RWPE2 (cell line): ENCODE results near the gene SCGB1D1.

Source experiments
- ATAC-seq: fragments of 200-7000 bp; cut with Tn5 transposase; 3 replicates; pipeline ENCODE4 v1.9.1; 2021; ENCODE audit warnings: low read depth
- DNase-seq: peaks from one replicate; pipeline ENCODE4 v3.0.0-alpha.2; 2020; ENCODE audit warnings: low spot score
- H3K27ac ChIP-seq: fragments of 450-650 bp; 2 replicates; pipeline ENCODE4 v1.5.1; 2017; ENCODE audit warnings: mild to moderate bottlenecking; ENCODE audit not compliant: poor library complexity, severe bottlenecking
- H3K27me3 ChIP-seq: fragments of 250-450 bp; sonication (Bioruptor Pico); 2 replicates; pipeline ENCODE4 v1.5.1; 2021; ENCODE audit warnings: mild to moderate bottlenecking, moderate library complexity; ENCODE audit not compliant: insufficient read depth, poor library complexity, severe bottlenecking
- H3K36me3 ChIP-seq: fragments of 250-450 bp; sonication (Bioruptor Pico); 2 replicates; pipeline ENCODE4 v1.5.1; 2020; ENCODE audit warnings: low read depth, mild to moderate bottlenecking, moderate library complexity
- H3K4me1 ChIP-seq: fragments of 250-450 bp; sonication (Bioruptor Pico); 2 replicates; pipeline ENCODE4 v1.5.1; 2021; ENCODE audit warnings: mild to moderate bottlenecking, moderate library complexity; ENCODE audit not compliant: insufficient read depth, poor library complexity, severe bottlenecking
- H3K4me3 ChIP-seq: fragments of 250-450 bp; sonication (Bioruptor Pico); 2 replicates; pipeline ENCODE4 v1.5.1; 2021; ENCODE audit warnings: mild to moderate bottlenecking, moderate library complexity; ENCODE audit not compliant: severe bottlenecking
- H3K9me3 ChIP-seq: fragments of 250-450 bp; sonication (Bioruptor Pico); 2 replicates; pipeline ENCODE4 v1.5.1; 2021; ENCODE audit warnings: mild to moderate bottlenecking, moderate library complexity; ENCODE audit not compliant: severe bottlenecking
- CTCF ChIP-seq: fragments of 450-650 bp; IDR thresholded peaks from one replicate; pipeline ENCODE4 v1.5.1; 2017; ENCODE audit warnings: mild to moderate bottlenecking, moderate library complexity; ENCODE audit not compliant: poor library complexity, severe bottlenecking

SCGB1D1 gene, protein sequence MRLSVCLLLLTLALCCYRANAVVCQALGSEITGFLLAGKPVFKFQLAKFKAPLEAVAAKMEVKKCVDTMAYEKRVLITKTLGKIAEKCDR

DNA sequence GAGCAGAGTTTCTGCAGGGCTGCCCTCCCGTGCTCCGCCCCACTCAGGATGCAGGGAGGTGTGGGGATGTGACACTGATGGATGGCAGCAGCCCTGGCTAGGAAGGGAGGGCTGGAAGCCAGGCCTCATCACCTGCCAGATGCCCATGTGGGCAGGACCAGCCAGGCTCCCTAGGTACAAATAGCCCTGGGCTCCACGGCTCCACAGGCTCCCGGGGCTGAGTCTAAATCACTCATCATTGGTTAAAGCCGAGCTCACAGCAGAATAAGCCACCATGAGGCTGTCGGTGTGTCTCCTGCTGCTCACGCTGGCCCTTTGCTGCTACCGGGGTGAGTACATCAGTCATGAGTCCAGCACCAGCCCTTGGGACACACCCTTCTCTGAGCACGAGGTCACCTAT lies at the start of gene SCGB1D1:
TSS of gene SCGB1D1 (plus strand) at position 206 of the 400 bp plus-strand sequence. CDS start at position 275, 69 bp downstream.
- ATAC-seq (no peak), DNase-seq (no peak)
- no peak for TF ChIP-seq CTCF
- Histone ChIP-seq H3K27ac (no peak within 1 kb of the TSS), H3K9me3 (no peaks in the 10 kb centered on the region), H3K4me1 (no peaks in the 10 kb centered on the region), H3K27me3 (peaks cover 9% of the 10 kb centered on the region), H3K4me3 (no peak within 1 kb of the TSS), H3K36me3 (no peaks in the 10 kb centered on the region)

GRCh38 chr11:62140304-62141110 lies 49.5 kb upstream of the SCGB1D1 start:
- DNase-seq, result no peak
- Histone ChIP-seq H3K27me3 (no peaks in the 10 kb centered on the region), H3K36me3 (peaks cover 97% of the 10 kb centered on the region), H3K4me1 (no peaks in the 10 kb centered on the region), H3K9me3 (no peaks in the 10 kb centered on the region), H3K27ac (no peak overlapping the region), H3K4me3 (no peak overlapping the region)
- no peak for TF ChIP-seq CTCF
- ATAC-seq, result no peak

- DNase-seq, result no peak
- H3K36me3 ChIP-seq, result peaks cover 100% of the 10 kb centered on the region
- no peak overlapping the region for H3K4me3 ChIP-seq
- H3K27me3 ChIP-seq, result no peaks in the 10 kb centered on the region
- no peaks in the 10 kb centered on the region for H3K9me3 ChIP-seq
- H3K4me1 ChIP-seq, result no peaks in the 10 kb centered on the region
- ATAC-seq, result no peak
- no peak overlapping the region for H3K27ac ChIP-seq
- TF ChIP-seq CTCF, result no peak
These were observed 48.6 kb upstream of the SCGB1D1 start for GRCh38 chr11:62141111-62142042.

DNA sequence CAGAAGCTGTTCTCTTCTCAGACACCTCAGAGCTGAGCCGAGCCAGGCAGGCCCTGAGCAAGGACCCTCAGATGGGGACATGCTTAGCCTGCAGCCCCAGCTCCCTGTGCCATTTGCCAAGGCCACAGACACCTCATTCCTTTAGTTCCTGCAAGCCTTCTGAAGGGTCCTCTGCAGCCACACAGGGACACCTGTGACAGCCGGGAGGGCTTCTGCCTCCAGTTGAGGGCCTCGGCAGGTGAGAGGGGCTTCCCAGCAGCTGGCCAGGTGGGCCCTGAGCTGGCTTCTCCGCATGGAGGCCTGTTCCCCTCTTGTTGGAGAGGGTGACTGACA lies 48.0 kb upstream of the SCGB1D1 start:
- H3K4me1 ChIP-seq, result no peaks in the 10 kb centered on the region
- no peak for DNase-seq
- no peak for ATAC-seq
- H3K36me3 ChIP-seq, result peaks cover 98% of the 10 kb centered on the region
- no peaks in the 10 kb centered on the region for H3K9me3 ChIP-seq
- no peaks in the 10 kb centered on the region for H3K27me3 ChIP-seq
- H3K4me3 ChIP-seq, result no peak overlapping the region
- H3K27ac ChIP-seq, result no peak overlapping the region
- no peak for TF ChIP-seq CTCF
